Activated CD8-positive, alpha-beta memory T cell treated with anti-CD3 and anti-CD28 coated beads for 48 hours (primary cell): ENCODE measurements around the gene USP36.
"Not testable (repeated sequence)": the region's sequence is repeated elsewhere in the genome, so short reads cannot be mapped to it uniquely, and the experiment has no call there.

ENCODE experiments used
- DNase-seq, 3 experiments: peaks; one replicate each; pipeline ENCODE4 v3.0.0-alpha.2; 2020; ENCODE audit warnings: low read depth in 2 of 3, low spot score in 2 of 3

USP36 gene

GRCh38 chr17:78771758-78772382, 68.7 kb downstream of the USP36 start:
- no peak for DNase-seq

DNA sequence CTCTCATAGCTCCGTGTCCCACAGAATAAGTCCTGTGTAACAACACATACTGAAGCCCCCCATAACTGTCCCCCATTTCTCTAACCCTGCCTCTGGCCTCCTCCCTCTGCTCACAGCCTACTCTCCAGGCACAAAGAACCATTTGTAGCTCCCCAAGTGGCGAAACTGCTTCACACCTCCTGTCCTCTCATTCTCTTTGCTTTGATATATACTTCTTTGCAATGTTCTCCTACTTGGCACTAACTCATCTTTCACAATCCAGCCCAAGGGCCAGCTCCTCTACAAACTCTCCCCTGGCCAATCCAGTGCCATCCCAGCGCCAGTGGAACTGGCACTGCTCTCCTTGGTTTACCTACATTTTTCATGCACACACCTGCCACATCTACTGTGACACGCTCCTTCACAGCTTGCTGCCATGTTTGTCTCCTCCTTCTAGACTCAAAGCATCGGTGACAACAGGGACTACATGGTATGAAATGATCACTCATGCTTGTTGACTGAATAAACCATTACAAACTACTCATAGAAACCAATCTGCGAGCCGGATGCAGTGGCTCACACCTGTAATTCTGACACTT, 71.3 kb downstream of the USP36 start:
- DNase-seq, result no peak

- DNase-seq, result no peak
Measured at GRCh38 chr17:78767806-78768205, 72.8 kb downstream of the USP36 start.

DNA sequence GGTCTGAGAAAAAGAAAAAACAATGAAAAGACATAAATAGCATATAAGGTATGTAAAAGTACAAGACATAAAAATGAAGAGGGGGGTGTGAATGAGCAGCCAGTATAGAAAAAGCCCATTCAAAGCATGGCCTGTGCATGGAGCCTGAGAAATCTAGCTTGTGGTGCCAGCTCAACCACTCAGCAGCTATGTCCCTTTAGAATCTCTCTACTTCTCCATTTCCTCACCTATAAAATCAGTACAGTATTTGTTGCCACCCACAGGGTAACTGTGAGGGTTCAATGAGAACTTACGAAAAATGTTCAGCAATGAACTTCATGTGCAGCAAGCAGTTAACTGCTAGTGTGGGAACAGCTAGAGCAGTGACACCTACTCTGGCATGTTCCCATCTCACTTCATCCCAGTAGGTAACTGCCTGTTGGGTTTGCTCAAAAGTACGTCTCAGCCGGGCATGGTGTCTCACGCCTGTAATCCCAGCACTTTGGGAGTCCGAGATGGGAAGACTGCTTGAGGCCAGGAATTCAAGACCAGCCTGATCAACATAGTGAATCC, 73.8 kb downstream of the USP36 start:
- no peak for DNase-seq

- DNase-seq, result no peak
Measured at GRCh38 chr17:78766225-78766624, 74.4 kb downstream of the USP36 start.

DNA sequence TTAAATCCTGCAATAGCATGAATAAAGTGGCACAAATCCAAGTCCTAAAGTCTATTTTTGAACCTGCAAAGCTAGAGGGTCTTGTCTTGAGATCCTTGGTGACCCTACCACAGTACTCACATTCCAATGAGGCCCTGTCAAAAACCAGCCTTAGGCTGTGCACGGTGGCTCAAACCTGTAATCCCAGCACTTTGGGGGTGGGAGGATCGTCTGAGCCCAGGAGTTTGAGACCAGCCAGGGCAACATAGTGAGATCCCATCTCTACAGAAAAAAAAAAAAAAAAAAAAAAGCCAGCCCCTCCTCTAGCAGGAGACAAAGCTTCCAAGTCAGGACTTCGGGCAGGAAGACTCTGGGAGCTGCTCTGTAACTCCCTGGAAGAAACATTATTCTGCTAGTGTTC, 74.8 kb downstream of the USP36 start:
- DNase-seq, result no peak

DNA sequence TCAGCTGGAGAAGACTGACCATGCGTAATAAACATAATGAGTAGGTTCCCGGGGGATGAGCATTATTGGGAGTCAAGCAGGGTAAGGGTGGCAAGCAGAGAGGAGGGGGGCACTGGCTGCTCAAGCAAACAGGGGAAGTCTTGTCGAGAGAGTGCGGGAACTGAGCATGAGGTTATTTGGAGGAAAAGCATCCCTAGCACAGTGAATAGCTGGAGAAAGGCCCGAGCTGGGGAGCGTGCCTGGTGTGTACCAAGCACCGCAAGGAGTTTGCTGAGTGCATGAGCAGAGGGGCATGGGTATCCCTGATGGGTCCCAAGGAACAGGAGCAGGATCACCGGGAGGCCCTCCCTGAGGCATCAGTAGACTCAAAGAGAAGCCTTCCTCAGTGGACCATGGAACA, 75.7 kb downstream of the USP36 start:
- DNase-seq, result no peak

GRCh38 chr17:78763561-78763960, 77.1 kb downstream of the USP36 start:
- DNase-seq, result no peak

GRCh38 chr17:78761789-78762406, 78.7 kb downstream of the USP36 start:
- DNase-seq, result no peak

DNA sequence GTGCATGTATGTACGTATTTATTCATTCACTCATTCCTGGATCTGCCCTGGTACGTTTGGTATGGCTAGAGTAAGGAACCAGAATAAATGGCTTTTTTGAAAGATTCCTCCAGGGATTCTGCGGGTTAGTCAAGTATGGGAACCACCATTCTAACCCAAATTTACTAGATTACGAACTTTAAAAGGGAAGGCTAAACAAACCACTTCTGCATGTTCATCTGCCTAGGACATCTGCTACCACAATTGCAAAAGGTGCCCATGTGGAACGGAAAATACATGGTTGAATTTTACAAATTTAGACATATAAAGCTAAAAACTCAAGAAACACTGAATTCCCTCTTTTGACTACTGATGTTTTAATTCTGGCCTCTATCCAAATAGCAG, 80.7 kb downstream of the USP36 start:
- no peak for DNase-seq

DNA sequence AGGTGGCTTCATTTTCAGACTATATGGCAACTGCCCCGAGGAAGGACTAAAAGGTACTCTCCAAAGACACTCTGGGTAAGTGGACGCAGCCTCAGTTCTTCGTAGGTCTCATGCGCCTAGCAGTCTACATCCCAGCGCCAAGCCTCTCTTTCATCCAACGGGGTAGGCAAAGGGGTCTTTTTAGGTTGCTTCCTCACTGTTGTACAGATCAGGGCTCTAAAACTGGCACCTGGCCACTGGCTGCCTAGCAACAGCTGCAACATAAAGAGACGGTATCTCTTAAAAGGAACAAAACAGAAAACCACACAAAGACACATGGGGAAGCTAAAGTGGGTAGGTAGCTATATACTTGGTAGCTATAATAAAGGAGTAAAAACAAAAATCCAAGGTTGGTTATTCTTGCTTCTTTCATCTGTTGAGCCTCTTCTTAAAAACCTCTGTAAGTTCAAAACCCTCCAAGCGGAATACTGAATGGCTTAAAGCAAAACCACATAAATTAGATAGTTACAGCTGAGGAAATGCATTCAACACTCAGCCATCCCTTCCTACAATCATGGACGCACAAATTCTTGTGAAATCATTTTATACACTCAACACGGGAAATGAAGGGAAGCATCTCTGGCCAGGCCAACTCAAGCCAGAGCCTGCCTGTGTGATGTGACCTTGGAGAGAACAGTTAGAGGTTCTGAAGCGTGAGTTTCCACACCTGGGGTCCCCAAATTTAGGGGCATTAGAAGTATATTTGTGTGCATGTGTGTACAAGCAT, 81.2 kb downstream of the USP36 start:
- DNase-seq, result no peak

- no peak for DNase-seq
Measured at GRCh38 chr17:78753316-78754250, 87.0 kb downstream of the USP36 start.

- no peak for DNase-seq
Measured at GRCh38 chr17:78751447-78752161, 89.0 kb downstream of the USP36 start.

GRCh38 chr17:78751000-78751399, 89.6 kb downstream of the USP36 start:
- not testable (repeated sequence) for DNase-seq

- DNase-seq, result peak in 1 of 3 experiments; percentile 53
Measured at GRCh38 chr17:78748730-78749317, 91.8 kb downstream of the USP36 start.

GRCh38 chr17:78748048-78748729, 92.4 kb downstream of the USP36 start:
- no peak for DNase-seq

DNA sequence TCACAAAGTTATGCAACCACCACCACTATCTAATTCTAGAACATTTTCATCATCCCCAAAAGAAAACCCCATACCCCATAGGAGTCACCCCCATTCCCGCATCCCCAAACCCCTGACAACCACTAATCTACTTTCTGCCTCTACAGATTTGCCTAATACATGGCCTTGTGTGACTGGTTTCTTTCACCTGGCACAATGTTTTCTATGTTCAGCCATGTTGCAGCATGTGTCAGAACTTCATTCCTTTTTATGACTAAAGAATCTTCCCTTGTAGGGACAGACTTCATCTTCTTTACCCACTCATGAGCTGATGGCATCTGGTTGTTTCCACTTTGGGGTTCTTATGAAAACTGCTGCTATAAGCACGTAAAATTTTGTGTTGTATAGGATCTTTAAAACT, 93.1 kb downstream of the USP36 start:
- DNase-seq, result no peak

- no peak for DNase-seq
Measured at GRCh38 chr17:78746949-78747269, 93.7 kb downstream of the USP36 start.

DNA sequence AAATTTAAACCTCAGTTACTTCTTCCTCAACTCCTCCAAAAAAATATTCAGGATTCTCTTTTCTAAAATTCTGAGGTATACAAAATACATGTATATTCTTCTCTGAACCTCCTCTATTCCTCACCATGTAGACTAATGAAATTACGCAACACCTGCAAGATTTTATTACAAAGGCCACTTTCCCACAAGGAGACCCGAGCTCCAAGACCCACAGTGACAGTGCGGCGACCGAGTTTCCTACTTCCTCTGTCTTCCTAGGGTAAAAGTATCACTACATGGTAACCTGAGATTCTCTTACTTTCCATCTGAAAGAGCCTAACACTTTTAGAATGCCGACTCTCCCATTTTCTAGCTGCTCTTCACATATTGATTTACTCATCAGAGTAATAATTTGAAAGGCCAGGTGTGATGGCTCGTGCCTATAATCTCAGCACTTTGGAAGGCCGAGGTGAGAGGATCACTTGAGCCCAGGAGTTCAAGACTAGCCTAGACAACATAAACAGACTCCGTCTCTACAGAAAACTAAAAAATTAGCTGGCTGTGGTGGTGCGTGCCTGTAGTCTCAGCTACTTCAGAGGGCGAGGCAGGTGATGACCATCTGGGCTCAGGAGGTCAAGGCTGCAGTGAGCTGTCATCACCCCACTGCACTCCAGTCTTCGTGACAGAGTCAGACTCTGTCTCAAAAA, 94.2 kb downstream of the USP36 start:
- no peak for DNase-seq
